Fibroblast of skin of back (primary cell): ENCODE data around the gene LMO7.
"Not testable (repeated sequence)": the region's sequence is repeated elsewhere in the genome, so short reads cannot be mapped to it uniquely, and the experiment has no call there.

Experiments
- DNase-seq: peaks from one replicate; pipeline ENCODE4 v3.0.0-alpha.2; 2013

The LMO7 gene

GRCh38 chr13:75648446-75648845 is 12.3 kb downstream of the LMO7 start:
- DNase-seq, result no peak

- DNase-seq, result no peak
Measured at GRCh38 chr13:75651013-75651412, 14.9 kb downstream of the LMO7 start.

GRCh38 chr13:75652726-75653125 is 16.6 kb downstream of the LMO7 start:
- peak; percentile 19 for DNase-seq

- DNase-seq, result peak; percentile 84
Measured at GRCh38 chr13:75656425-75656989, 20.4 kb downstream of the LMO7 start.

GRCh38 chr13:75657111-75657510 is 21.0 kb downstream of the LMO7 start:
- DNase-seq, result peak; percentile 50

- DNase-seq, result no peak
Measured at GRCh38 chr13:75660694-75661093, 24.6 kb downstream of the LMO7 start.

GRCh38 chr13:75661443-75661842 is 25.3 kb downstream of the LMO7 start:
- DNase-seq, result no peak

GRCh38 chr13:75666646-75667351 is 30.7 kb downstream of the LMO7 start:
- peak; percentile 55 for DNase-seq

- DNase-seq, result no peak
Measured at GRCh38 chr13:75669706-75670105, 33.6 kb downstream of the LMO7 start.

GRCh38 chr13:75670496-75670895 is 34.4 kb downstream of the LMO7 start:
- peak; percentile 65 for DNase-seq

- peak; percentile 33 for DNase-seq
Measured at GRCh38 chr13:75675421-75675820, 39.3 kb downstream of the LMO7 start.

GRCh38 chr13:75679459-75679858 is 43.3 kb downstream of the LMO7 start:
- DNase-seq, result no peak

- peak; percentile 29 for DNase-seq
Measured at GRCh38 chr13:75680251-75680650, 44.1 kb downstream of the LMO7 start.

- no peak for DNase-seq
Measured at GRCh38 chr13:75682326-75682725, 46.2 kb downstream of the LMO7 start.

- peak; percentile 89 for DNase-seq
Measured at GRCh38 chr13:75685239-75685697, 49.1 kb downstream of the LMO7 start.

GRCh38 chr13:75687150-75687763 is 51.1 kb downstream of the LMO7 start:
- peak; percentile 62 for DNase-seq

- DNase-seq, result no peak
Measured at GRCh38 chr13:75689686-75690085, 53.6 kb downstream of the LMO7 start.

GRCh38 chr13:75690607-75691006 is 54.5 kb downstream of the LMO7 start:
- DNase-seq, result no peak

GRCh38 chr13:75691183-75691582 is 55.1 kb downstream of the LMO7 start:
- peak; percentile 24 for DNase-seq

GRCh38 chr13:75693227-75693626 is 57.1 kb downstream of the LMO7 start:
- DNase-seq, result no peak

GRCh38 chr13:75694722-75695121 is 58.6 kb downstream of the LMO7 start:
- DNase-seq, result no peak

- DNase-seq, result peak; percentile 68
Measured at GRCh38 chr13:75695908-75696307, 59.8 kb downstream of the LMO7 start.

GRCh38 chr13:75699062-75699461 is 62.9 kb downstream of the LMO7 start:
- DNase-seq, result no peak

- DNase-seq, result not testable (repeated sequence)
Measured at GRCh38 chr13:75699717-75700116, 63.6 kb downstream of the LMO7 start.
